GM21528 (cell line): ENCODE data around the gene RASGEF1C.
"Not testable (repeated sequence)": the region's sequence is repeated elsewhere in the genome, so short reads cannot be mapped to it uniquely, and the experiment has no call there.

Experiments used
- ATAC-seq: cut with Tn5 transposase; IDR thresholded peaks from one replicate; pipeline ENCODE4 v1.9.1; 2021; ENCODE audit warnings: mild to moderate bottlenecking, moderate library complexity; ENCODE audit not compliant: unreplicated experiment, low FRiP score

The RASGEF1C gene

GRCh38 chr5:180124662-180125061 lies 84.3 kb downstream of the RASGEF1C start:
- ATAC-seq = not testable (repeated sequence)

GRCh38 chr5:180122875-180123274 lies 86.1 kb downstream of the RASGEF1C start:
- ATAC-seq = no peak

GRCh38 chr5:180121826-180122413 lies 87.1 kb downstream of the RASGEF1C start:
- no peak for ATAC-seq

GRCh38 chr5:180120237-180121101 lies 88.5 kb downstream of the RASGEF1C start:
- no peak for ATAC-seq

DNA sequence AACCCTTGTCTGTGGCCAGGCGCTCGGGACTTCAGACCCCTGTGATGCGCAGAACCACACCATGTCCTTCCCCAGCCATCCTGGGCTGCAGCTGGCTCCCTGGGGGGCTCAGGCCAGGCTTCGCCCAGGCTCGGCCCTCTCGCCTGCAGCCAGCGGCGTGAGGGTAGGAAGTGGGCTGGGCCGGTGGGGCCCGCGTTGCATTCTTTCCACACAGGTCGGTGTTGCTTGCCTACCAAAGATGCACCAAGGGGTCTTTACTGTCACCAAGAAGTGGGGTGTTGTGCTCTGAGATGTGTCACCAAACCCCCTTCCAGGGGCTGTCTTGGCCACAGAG lies 89.1 kb downstream of the RASGEF1C start:
- no peak for ATAC-seq

DNA sequence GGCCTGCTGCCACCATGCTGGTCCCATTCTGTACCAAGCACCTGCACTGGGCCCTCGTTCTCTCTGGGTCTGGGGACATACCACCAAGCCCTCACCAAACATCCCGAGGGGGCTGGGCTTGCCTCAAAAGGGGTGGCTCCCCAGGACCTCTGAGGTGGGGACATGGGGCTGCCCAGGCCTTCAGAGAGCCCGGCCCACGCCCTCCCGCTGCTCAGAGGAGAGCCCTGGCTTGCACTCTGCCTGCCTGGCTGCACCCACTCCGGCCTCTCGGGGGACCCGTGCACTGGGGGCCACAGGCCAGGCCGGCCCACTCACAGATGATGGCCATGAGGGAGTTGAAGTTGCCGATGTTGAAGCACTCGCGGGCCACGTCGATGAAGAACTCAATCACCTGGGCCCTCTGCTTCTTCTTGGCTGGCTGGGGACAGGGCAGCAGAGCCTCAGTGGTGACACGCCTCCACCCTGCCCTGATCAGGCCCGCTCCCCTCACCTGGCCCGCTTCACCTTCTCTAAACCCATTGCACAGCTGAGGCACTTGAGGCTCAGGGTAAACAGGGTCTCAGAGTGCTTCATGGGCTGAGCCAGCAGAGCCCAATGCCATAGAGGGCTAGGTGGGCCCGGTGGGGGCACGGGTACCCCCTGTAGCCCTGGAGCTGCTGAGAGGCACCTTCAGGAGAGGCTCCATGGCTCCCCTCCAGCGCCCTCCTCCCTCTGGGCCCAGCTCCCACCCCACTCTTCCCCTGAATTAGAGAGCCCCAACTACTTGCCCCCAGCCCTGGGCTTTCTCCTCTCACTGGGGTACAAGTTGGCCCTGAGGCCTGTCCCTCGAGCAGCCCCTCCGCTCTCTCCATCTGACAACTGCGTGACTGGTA lies 89.7 kb downstream of the RASGEF1C start:
- no peak for ATAC-seq

DNA sequence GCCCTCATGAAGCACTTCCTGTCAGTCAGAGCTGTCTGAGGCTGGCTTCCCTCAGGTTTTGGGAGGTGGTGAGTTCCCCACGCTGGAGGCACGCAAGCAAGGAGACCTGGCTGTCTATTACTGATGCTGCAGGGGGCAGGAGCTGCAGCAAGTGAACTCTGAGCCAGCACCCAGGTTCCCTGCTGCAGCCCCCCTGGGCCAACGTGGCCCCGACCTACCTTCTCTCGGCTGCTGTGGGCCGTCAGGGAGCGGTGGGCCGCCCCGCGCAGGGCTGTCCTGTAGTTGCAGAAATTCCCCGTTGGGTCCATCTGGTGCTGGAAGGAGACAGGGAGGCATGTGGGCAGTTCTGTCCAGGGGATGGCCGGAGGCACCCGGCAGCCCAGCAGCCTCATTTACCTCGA lies 90.6 kb downstream of the RASGEF1C start:
- ATAC-seq = no peak

- ATAC-seq = no peak
These were observed 91.8 kb downstream of the RASGEF1C start for GRCh38 chr5:180117000-180117725.

DNA sequence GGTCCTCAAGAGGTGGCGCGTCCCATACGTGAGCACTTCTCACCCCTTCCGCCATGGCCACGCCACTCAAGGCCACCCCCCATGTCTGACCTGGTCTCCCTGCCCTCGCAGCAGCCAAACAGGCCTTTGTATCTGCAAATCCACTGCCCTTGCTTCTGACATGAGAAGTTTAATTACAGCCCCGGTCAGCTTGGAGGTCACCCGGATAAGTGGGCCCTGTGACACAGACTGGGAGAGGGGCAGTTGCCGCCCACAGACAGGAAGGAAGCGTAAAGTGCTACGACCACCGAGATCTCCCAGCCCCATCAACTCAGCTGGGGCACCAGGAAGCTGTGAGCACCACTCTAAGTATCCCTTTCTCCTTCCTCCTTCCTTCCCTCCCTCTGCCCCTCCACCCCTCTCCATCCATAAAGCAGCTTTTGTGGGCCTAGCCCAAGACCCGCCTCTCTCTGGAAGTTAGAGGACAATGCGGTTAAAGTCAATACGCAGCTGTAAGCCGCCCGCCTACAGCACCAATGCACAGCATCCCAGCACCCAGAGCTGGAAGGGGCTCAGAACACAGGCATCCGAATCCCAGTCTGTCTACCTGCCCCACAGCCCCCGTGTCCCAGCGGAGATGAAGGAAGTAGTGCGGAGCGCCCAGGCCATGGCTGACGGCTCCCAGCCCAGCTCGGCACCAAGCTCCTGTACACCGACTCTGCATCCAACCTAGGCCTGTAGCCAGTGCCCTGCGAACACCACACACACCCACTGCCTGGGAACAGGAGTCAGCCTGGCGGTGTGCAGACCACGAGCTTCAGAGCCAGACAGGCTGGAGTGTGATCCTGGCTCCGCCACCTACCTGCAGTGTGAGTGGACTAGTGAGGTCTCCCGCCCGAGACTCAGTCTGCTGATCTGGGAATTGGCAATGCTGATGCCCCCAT lies 92.7 kb downstream of the RASGEF1C start:
- no peak for ATAC-seq

- no peak for ATAC-seq
These were observed 93.5 kb downstream of the RASGEF1C start for GRCh38 chr5:180115326-180116076.

DNA sequence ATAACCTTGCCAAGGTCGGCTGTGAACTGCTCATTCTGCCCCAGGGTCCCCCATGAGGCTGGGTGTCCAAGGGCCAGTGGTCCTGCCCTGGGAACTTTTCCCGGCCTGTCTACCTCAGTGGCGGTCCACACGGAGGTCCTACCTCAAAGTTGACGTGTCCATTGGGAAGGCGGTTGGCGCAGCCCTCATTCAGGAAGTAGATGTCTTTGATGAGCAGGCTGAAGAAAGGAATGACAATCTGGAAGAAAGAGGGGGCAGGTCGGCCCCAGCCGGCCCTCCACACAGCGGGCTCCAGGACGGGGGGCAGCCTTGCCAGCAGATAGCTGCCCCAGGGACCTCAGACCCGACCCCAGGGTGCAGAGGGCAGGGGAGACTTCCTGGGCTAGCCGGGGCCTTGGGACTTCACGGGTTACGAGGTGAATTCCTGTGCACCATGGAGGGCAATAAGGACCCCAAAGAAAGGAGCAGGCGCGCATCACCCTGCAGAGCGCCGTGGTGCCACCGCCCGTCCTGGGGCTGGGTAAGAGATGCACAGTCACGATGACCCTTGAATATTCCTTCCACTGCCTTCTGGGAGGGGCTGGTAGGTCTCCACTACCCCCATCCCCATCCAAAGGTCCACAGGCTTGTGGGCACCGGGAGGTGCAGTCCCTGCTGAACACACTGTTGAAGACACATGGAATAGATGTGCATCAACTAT lies 94.6 kb downstream of the RASGEF1C start:
- no peak for ATAC-seq

DNA sequence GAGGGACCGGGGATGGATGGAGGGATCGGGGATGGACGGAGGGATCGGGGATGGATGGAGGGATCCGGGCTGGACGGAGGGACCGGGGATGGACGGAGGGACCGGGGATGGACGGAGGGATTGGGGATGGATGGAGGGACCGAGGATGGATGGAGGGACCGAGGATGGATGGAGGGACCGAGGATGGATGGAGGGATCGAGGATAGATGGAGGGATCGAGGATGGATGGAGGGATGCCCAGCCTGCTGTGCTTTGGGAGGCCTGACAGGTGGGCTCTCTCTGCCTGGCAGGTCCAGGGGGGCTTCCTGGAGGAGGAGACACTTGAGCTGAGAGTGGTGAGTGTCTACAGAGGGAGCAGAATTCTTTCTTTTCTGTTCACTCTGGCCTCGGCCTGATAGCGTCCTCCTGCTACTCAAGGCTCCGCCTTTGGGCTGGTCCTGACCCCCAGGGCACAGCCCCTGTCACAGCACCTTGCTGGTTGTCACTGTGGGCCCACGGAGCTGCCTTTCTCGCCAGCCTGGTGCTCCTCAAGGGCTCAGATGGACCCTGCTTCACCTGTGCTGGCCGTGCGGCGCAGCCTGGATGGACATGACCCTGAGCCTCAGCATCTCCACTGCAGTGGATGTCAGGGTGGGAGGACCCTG lies 95.2 kb downstream of the RASGEF1C start:
- no peak for ATAC-seq

- no peak for ATAC-seq
These were observed 96.7 kb downstream of the RASGEF1C start for GRCh38 chr5:180112181-180112861.

DNA sequence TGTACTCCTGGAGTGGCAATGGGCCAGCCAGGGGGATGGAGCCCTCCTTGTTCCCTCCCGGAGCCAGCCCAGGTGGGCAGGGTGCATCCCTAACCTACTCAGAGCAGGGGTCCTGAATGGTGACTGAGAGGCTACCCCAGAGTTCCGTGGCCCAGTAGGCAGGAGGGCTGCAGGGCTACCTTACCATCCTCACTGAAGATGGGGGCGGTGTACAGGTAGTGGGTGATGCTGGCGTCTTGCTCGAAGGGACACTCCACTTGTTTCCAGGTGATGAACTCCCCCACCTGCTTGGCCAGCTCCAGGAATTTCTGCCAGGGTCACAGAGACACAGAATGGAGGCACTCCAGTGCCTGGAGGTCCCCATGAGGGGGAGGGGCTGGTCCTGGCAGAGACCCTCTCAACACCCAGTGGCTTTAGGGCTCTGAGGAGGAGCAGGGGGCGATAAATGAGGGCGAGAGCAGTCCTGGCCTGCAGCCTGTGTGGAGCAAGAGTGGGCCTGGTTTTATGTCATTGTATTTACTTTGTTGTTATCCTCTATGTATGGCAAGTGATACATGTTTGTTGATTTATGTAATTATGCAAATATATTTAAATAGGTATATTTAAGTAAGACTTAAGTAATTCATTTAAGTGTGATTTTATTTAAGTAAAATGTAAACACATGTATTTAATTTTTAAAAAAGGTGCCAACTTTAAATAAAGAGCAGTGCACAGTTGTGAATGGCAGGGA lies 97.6 kb downstream of the RASGEF1C start:
- no peak for ATAC-seq

DNA sequence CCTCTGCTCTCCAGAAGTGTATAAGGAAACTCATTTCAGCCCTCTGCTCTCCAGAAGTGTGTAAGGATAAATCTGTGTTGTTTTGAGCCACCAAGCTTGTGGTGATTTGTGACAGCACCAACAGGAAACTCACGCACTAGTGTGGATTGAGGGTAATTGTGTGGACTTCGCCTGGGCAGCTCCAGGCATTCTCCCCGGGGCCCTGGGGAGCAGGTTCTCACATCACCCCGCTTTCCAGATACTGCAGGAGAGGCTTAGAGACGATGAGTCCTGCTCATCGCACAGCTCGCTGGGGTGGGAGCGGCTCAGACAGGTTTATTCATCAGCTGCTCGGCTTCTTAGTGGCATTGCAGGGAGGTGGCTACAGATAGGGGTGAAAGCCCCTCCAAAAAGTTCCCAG lies 99.1 kb downstream of the RASGEF1C start:
- no peak for ATAC-seq

- no peak for ATAC-seq
These were observed 102.0 kb downstream of the RASGEF1C start for GRCh38 chr5:180107005-180107404.
